Effector CD8-positive, alpha-beta T cell (primary cell): Measurements from ENCODE around the gene CAPZB.

Source experiments
- DNase-seq: peaks from one replicate; lab custom pipeline; 2025; lab: John Stamatoyannopoulos, UW

Gene CAPZB

GRCh38 chr1:19468397-19468956 is 16.9 kb downstream of the CAPZB start:
- DNase-seq: peak; percentile 34

GRCh38 chr1:19467199-19468187 is 17.8 kb downstream of the CAPZB start:
- no peak for DNase-seq

- DNase-seq: no peak
Measured at GRCh38 chr1:19466112-19466561, 19.2 kb downstream of the CAPZB start.

GRCh38 chr1:19465650-19466049 is 19.7 kb downstream of the CAPZB start:
- no peak for DNase-seq

- DNase-seq: no peak
Measured at GRCh38 chr1:19465123-19465522, 20.2 kb downstream of the CAPZB start.

GRCh38 chr1:19464696-19465095 is 20.6 kb downstream of the CAPZB start:
- no peak for DNase-seq

- DNase-seq: no peak
Measured at GRCh38 chr1:19463504-19463803, 21.9 kb downstream of the CAPZB start.

- DNase-seq: peak; percentile 26
Measured at GRCh38 chr1:19462781-19463503, 22.4 kb downstream of the CAPZB start.

GRCh38 chr1:19461220-19461554 is 24.2 kb downstream of the CAPZB start:
- DNase-seq: no peak

- no peak for DNase-seq
Measured at GRCh38 chr1:19460535-19461219, 24.7 kb downstream of the CAPZB start.

GRCh38 chr1:19458815-19459417 is 26.4 kb downstream of the CAPZB start:
- DNase-seq: no peak

- DNase-seq: no peak
Measured at GRCh38 chr1:19457607-19458006, 27.7 kb downstream of the CAPZB start.

GRCh38 chr1:19456968-19457441 is 28.3 kb downstream of the CAPZB start:
- no peak for DNase-seq

GRCh38 chr1:19455353-19455752 is 30.0 kb downstream of the CAPZB start:
- no peak for DNase-seq

- no peak for DNase-seq
Measured at GRCh38 chr1:19454265-19455146, 30.8 kb downstream of the CAPZB start.

GRCh38 chr1:19453741-19454201 is 31.6 kb downstream of the CAPZB start:
- no peak for DNase-seq

GRCh38 chr1:19452221-19452663 is 33.1 kb downstream of the CAPZB start:
- no peak for DNase-seq

GRCh38 chr1:19450811-19451515 is 34.4 kb downstream of the CAPZB start:
- DNase-seq: no peak

GRCh38 chr1:19449454-19450228 is 35.7 kb downstream of the CAPZB start:
- no peak for DNase-seq
